ENCODE results near the gene SLC23A1.

- TF ChIP-seq CTCF (IDR thresholded peaks at IDR 0.05; ENCODE audit: low read depth, low read length, missing input control) (peak; percentile 34), ZBTB33 (IDR thresholded peaks at IDR 0.05) (no peak), MAX (IDR thresholded peaks at IDR 0.05) (no peak), TAF1 (conservative IDR thresholded peaks at IDR 0.05) (no peak), REST (IDR thresholded peaks at IDR 0.05) (no peak), RXRA (IDR thresholded peaks at IDR 0.05) (no peak), YY1 (IDR thresholded peaks at IDR 0.05) (no peak), EGR1 (IDR thresholded peaks at IDR 0.05; ENCODE audit: low read depth in 2 of 2) (no peak), GABPA (IDR thresholded peaks at IDR 0.05 in 1 of 2, conservative IDR thresholded peaks at IDR 0.05 in 1 of 2) (no peak), FOXA1 (IDR thresholded peaks at IDR 0.05) (no peak), SP1 (IDR thresholded peaks at IDR 0.05) (no peak)
- TF ChIP-seq, protein P1, sequence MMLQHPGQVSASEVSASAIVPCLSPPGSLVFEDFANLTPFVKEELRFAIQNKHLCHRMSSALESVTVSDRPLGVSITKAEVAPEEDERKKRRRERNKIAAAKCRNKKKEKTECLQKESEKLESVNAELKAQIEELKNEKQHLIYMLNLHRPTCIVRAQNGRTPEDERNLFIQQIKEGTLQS (IDR thresholded peaks at IDR 0.05), result no peak
Measured at GRCh38 chr5:139402561-139403158, 19.6 kb upstream of the SLC23A1 start.

All from liver (tissue), 3 donors.